ENCODE data around the gene IER2. TPM values are rescaled to one million over a fixed set of nuclear protein-coding genes. Genes with fewer than 3 reads are reported as not detected.

The IER2 gene
- total and polyA plus RNA-seq, 2 of the 4 experiments (the other 2 are of a cell fraction): 7.7 to 102 TPM

DNA sequence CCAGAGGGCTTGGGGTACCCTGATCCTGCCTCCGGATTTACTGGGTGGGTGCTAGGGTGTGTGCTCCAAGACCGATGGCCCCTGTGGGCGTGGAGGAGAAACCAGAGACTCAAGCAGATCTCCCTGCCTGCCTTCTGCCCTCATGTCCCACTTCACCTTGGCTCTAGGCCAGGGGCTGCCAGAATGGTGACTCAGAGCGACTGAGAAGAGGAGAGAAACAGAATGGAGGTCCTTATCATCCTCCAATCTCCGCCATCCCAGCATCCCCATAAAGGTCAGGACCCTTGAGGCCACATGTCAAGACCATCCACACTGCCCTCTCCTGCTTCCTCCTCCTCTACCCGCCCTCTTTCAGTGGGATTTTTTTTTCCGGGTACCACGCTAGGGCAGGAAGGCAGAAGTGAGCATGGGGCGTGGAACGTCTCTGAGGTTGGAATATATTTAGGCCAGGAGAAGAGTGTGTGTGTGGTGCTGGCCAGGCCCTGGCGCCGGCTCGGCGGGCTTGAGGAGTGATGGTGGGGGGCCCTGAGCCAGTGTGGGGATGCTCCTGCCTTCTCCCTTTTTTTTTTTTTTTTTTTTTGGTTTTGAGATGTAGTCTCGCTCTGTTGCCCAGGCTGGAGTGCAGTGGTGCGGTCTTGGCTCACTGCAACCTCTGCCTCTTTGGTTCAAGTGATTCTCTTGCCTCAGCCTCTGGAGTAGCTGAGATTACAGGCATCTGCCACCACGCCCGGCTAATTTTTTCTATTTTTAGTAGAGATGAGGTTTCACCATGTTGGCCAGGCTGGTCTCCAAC lies 22.3 kb downstream of the IER2 start:
- no CpG with 5 or more reads among the region's 18 CpGs for WGBS, 2 experiments (ENCODE audit: extremely low coverage in 2 of 2, insufficient read length in 1 of 2)

More for the DNA sequence above, 22.3 kb downstream of the IER2 start:
- Histone ChIP-seq H2BK120ac (ENCODE audit: low read depth, low read length) (peak overlapping the region; percentile 94), H4K20me1 (ENCODE audit: insufficient read depth, low read length) (no peaks in the 10 kb centered on the region), H2AK9ac (replicated peaks; ENCODE audit: low read depth, low read length, poor library complexity) (peak overlapping the region; percentile 96), H3K9me1 (ENCODE audit: insufficient read depth, low read length) (peaks cover 19% of the 10 kb centered on the region), H3K9ac (ENCODE audit: low read depth, low read length) (no peak overlapping the region), H3K9me3 (ENCODE audit: control insufficient read depth, insufficient read depth, low read length) (no peaks in the 10 kb centered on the region), H2AK5ac (ENCODE audit: low read depth, low read length) (peak overlapping the region; percentile 94), H2BK20ac (ENCODE audit: low read depth, low read length) (peak overlapping the region; percentile 94), H4K5ac (ENCODE audit: low read depth, low read length) (peak overlapping the region; percentile 80), H2BK5ac (ENCODE audit: low read depth, low read length, poor library complexity, severe bottlenecking) (peak overlapping the region; percentile 77), H3K23ac (ENCODE audit: low read depth, low read length) (peak overlapping the region; percentile 59; the same call in 1 of the 2 replicates), H3K79me1 (ENCODE audit: low read depth in 1 of 2, low read length in 2 of 2) (peaks cover 0 to 41% of the 10 kb centered on the region in 2 experiments; a peak in 2 of 4 replicates), H3K4ac (ENCODE audit: low read depth, low read length) (peak overlapping the region; percentile 93), H4K91ac (ENCODE audit: insufficient read depth, low read depth, low read length) (peak overlapping the region; percentile 98), H3K4me2 (ENCODE audit: low read depth, low read length) (peak overlapping the region; percentile 40; the same call in 1 of the 2 replicates), H3K27ac (ENCODE audit: insufficient read depth, low read length) (peak overlapping the region; percentile 70), H4K8ac (ENCODE audit: low read depth in 2 of 2, low read length in 2 of 2) (peak overlapping the region; percentile 81 to 90), H3K56ac (ENCODE audit: extremely low read depth, insufficient read depth, low read length) (no peak overlapping the region), H3K4me1 (ENCODE audit: control insufficient read depth, insufficient read depth, low read length) (peaks cover 16% of the 10 kb centered on the region), H3K4me3 (ENCODE audit: insufficient read depth, low read depth, low read length) (no peak overlapping the region), H2BK15ac (ENCODE audit: low read depth, low read length) (peak overlapping the region; percentile 93), H3K14ac (replicated peaks; ENCODE audit: low read depth, low read length) (peak overlapping the region; percentile 66), H2AFZ (replicated peaks; ENCODE audit: low read length, poor library complexity) (peak overlapping the region; percentile 71), H3K27me3 (ENCODE audit: control insufficient read depth, insufficient read depth, low read length) (no peaks in the 10 kb centered on the region), H3K36me3 (ENCODE audit: control insufficient read depth, insufficient read depth, low read length) (no peaks in the 10 kb centered on the region), H3K18ac (ENCODE audit: low read depth, low read length) (peak overlapping the region; percentile 42)
- DNase-seq: peak; percentile 83
- BruUV-seq (replicated peaks): no TSS peak
- peak; percentile 37 for ATAC-seq (ENCODE audit: low read depth)
- TF ChIP-seq MAFK (IDR thresholded peaks at IDR 0.05; ENCODE audit: low read depth, low read length) (no peak), RAD21 (IDR thresholded peaks at IDR 0.05; ENCODE audit: low read length) (no peak), CEBPB (IDR thresholded peaks at IDR 0.05; ENCODE audit: low read depth, low read length) (no peak), FOS (IDR thresholded peaks at IDR 0.05; ENCODE audit: low read depth, low read length) (peak; percentile 46; the same call in 1 of the 2 replicates), ELK1 (IDR thresholded peaks at IDR 0.05; ENCODE audit: borderline replicate concordance, low read depth, low read length) (no peak)
- TF ChIP-seq, protein P1, sequence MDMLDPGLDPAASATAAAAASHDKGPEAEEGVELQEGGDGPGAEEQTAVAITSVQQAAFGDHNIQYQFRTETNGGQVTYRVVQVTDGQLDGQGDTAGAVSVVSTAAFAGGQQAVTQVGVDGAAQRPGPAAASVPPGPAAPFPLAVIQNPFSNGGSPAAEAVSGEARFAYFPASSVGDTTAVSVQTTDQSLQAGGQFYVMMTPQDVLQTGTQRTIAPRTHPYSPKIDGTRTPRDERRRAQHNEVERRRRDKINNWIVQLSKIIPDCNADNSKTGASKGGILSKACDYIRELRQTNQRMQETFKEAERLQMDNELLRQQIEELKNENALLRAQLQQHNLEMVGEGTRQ (IDR thresholded peaks at IDR 0.05; ENCODE audit: low read depth, low read length): no peak
- ChIA-PET POLR2A (ENCODE audit: unreplicated experiment) (no interaction called here), CTCF (interaction anchor here (0.6 kb wide), 1 partner anchor 23 kb away, joined by 3 read pairs; no protein-coding TSS in a partner anchor)
- intact Hi-C loops (cut with micrococcal nuclease) (no loop called here), dilution Hi-C loops (cut with HindIII; ENCODE audit: low sequenced_read_pairs, unreplicated experiment) (no loop called here), in situ Hi-C loops (cut with MboI; ENCODE audit: low sequenced_read_pairs) (no loop called here)

Measured in IMR-90 (cell line).